ENCODE measurements around the gene UBE2E3.
"Not testable (repeated sequence)": the region's sequence is repeated elsewhere in the genome, so short reads cannot be mapped to it uniquely, and the experiment has no call there.

Gene UBE2E3

DNA sequence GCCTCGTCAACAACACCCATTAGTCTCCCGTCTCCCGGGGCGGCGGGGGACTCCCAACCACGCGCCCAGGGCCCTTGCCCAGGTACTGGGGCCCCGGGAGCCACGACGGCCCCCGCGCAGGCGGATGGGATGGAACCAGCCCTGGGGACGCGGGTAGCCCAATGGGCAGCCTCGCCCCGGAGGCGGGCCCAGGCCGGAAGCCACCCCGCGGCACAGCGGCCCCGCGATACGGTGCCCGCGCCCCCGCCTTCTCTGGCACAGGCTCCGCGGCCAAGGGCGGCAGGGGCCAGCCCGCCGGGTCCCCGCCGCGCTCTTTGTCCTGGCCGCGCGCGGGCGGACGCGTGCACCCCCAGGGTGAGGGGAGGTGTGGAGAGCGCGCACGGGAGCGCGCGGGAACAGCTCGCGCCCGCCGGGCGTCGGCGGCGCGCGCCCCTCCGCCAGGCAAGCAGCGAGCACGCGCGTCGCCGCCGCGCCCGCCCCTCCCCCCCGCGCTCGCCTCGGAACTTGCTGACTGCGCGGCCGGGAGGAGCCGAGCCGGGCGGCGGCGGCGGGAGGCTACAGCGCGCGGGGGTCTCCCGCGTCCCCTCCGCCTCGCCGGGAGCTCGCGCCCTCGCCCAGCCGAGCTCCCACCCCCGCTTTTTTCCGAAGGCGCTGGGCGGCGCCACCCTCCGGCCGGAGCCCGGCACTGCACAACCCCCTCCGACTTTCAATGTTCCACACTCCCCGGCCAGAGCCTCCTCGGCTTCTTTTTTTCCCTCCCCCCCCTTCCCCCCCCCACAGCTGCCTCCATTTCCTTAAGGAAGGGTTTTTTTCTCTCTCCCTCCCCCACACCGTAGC, at the start of gene UBE2E3:
Gene UBE2E3, plus strand, starts transcription at position 500 of the 837 bp plus-strand sequence. CDS start 1,438 bp downstream, outside the sequence.
- peak; percentile 83 for DNase-seq (ENCODE audit: low spot score)
- in situ Hi-C loops (cut with MboI; ENCODE audit: low sequenced_read_pairs, unreplicated experiment) = no loop called here
- TF ChIP-seq, protein P1, sequence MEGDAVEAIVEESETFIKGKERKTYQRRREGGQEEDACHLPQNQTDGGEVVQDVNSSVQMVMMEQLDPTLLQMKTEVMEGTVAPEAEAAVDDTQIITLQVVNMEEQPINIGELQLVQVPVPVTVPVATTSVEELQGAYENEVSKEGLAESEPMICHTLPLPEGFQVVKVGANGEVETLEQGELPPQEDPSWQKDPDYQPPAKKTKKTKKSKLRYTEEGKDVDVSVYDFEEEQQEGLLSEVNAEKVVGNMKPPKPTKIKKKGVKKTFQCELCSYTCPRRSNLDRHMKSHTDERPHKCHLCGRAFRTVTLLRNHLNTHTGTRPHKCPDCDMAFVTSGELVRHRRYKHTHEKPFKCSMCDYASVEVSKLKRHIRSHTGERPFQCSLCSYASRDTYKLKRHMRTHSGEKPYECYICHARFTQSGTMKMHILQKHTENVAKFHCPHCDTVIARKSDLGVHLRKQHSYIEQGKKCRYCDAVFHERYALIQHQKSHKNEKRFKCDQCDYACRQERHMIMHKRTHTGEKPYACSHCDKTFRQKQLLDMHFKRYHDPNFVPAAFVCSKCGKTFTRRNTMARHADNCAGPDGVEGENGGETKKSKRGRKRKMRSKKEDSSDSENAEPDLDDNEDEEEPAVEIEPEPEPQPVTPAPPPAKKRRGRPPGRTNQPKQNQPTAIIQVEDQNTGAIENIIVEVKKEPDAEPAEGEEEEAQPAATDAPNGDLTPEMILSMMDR (IDR thresholded peaks at IDR 0.05; ENCODE audit: borderline replicate concordance, control extremely low read depth, extremely low read depth, insufficient read depth, missing control alignments) = peak; percentile 84

DNA sequence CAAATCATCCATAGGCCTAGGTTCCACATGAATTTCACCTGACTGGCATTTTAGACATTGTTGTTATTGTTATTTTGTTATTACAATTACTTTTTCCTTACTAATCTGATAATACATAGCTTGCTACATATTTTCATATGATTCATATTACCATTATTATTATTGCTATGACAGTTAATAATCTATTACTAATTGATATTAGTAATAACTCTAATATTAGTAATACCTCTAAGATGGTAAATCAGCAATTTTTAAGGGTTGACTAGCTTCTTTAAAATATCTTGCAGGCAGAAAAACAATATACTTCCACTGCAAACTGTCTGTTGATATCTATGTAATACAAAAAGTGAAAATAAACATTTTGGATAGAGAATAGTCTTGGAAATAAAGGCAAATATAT, 48.6 kb upstream of the UBE2E3 start:
- DNase-seq (ENCODE audit: low spot score) = no peak
- TF ChIP-seq, protein P1 (IDR thresholded peaks at IDR 0.05; ENCODE audit: borderline replicate concordance, control extremely low read depth, extremely low read depth, insufficient read depth, missing control alignments) = no peak
- in situ Hi-C loops (cut with MboI; ENCODE audit: low sequenced_read_pairs, unreplicated experiment) = no loop called here

DNA sequence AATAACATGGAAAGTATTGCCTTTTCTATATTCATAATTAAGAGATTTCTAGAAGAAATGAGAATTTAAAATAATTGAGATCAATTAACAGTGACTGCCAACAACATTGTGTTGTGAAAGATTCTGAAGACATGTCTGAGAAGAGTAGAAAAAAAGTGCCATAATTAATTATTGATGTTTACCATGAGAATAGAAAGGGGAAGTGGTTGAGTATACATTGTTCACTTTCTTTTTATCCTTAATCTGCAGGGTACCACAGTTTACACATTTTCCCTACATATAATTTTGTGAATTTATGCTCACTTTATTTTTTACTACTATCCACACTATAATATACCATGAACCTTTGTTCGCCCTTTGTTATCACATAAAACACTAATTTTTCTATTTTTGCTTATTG, 47.1 kb upstream of the UBE2E3 start:
- in situ Hi-C loops (cut with MboI; ENCODE audit: low sequenced_read_pairs, unreplicated experiment) = no loop called here
- DNase-seq (ENCODE audit: low spot score) = no peak
- TF ChIP-seq, protein P1 (IDR thresholded peaks at IDR 0.05; ENCODE audit: borderline replicate concordance, control extremely low read depth, extremely low read depth, insufficient read depth, missing control alignments) = no peak

DNA sequence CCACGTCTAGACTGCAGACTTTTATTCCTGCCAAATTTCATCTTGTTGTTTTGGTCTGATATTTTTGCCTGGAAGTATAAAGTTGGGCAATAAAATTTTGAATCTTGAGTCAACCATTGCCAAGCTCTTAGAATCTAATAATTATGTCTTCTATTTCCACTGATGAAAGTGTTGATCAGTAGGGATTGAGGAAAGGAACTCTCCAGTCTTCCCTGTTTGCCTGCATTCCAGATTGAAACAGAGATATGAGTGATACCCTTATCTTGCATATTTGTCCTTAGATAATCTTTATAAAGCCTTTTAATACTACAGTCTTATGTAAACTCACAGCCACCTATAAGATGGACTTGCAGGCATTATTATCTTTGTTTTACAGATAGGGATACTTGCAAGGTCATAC, 45.5 kb upstream of the UBE2E3 start:
- TF ChIP-seq, protein P1 (IDR thresholded peaks at IDR 0.05; ENCODE audit: borderline replicate concordance, control extremely low read depth, extremely low read depth, insufficient read depth, missing control alignments) = no peak
- in situ Hi-C loops (cut with MboI; ENCODE audit: low sequenced_read_pairs, unreplicated experiment) = no loop called here

DNA sequence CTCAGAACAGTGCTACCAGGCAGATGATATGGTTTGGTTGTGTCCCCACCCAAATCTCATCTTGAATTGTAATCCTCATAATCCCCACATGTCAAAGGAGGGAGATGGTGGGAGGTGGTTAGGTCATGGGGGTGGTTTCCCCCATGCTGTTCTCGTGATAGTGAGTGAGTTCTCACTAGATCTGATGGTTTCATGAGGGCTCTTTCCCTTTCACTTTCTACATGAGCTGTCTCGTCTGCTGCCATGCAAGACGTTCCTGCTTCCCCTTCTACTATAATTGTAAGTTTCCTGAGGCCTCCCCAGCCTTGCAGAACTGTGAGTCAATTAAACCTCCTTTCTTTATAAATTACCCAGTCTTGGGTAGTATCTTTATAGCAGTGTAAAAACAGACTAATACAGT, 42.9 kb upstream of the UBE2E3 start:
- DNase-seq (ENCODE audit: low spot score); in situ Hi-C loops (cut with MboI; ENCODE audit: low sequenced_read_pairs, unreplicated experiment): not testable (repeated sequence)

More for the DNA sequence above, 45.5 kb upstream of the UBE2E3 start:
- no peak for DNase-seq (ENCODE audit: low spot score)

DNA sequence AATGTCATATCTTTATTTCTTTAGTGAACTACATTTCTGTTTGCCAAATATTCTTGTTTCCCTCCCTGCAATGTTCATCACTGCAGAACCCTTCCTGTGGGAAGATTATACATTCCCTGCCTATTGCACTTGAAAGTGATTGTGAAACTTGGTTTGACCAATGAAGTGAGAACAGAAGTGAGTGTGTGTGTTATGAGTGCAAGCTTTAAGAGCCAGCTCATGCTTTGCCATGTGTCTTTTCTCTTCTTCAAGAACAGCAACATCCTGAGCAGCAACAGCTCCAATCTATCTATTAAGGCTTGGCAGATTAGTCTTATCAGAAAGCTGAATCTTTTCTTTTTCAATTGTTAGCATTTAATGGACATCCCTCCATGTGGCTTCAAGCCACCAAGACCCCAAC, 42.0 kb upstream of the UBE2E3 start:
- TF ChIP-seq, protein P1 (IDR thresholded peaks at IDR 0.05; ENCODE audit: borderline replicate concordance, control extremely low read depth, extremely low read depth, insufficient read depth, missing control alignments) = no peak
- DNase-seq (ENCODE audit: low spot score) = no peak
- in situ Hi-C loops (cut with MboI; ENCODE audit: low sequenced_read_pairs, unreplicated experiment) = no loop called here

DNA sequence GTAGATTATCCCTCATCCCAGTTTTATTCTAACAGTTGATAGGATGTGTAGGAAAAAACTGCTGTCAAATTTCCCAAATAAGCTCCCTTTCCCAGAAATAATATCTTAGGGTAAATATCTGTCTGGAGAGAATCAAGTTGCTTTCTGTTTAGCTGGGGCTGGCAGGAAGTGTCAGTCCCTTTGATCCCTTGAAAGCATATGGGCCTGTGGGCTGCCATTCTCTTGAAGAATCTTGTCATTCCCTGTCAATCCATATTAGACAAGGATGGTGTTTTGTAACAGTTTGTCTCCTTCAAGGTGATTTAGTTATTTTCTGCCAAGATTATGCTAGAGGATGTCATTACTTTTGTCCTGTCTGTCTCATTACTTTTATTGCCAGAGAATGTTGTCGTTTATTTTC, 37.1 kb upstream of the UBE2E3 start:
- in situ Hi-C loops (cut with MboI; ENCODE audit: low sequenced_read_pairs, unreplicated experiment) = no loop called here
- TF ChIP-seq, protein P1 (IDR thresholded peaks at IDR 0.05; ENCODE audit: borderline replicate concordance, control extremely low read depth, extremely low read depth, insufficient read depth, missing control alignments) = no peak
- no peak for DNase-seq (ENCODE audit: low spot score)
